A549 (cell line): ENCODE measurements around the gene SHF. TPM values are rescaled to one million over a fixed set of nuclear protein-coding genes. Genes with fewer than 3 reads are reported as not detected.

ENCODE experiments used
- ATAC-seq, 2 experiments: fragments of 200-7000 bp in 1 of 2; fragments of >200 bp in 1 of 2; cut with Nextera tagmentation in 1 of 2; cut with Tn5 transposase in 1 of 2; 3 replicates each; pipeline versions ENCODE4 v1.8.0 to v1.9.1; 2018 to 2020; ENCODE audit warnings: mild to moderate bottlenecking in 1 of 2, moderate library complexity in 1 of 2
- CTCF ChIA-PET: fragments of 300-600 bp; sonication (Branson Sonifier 250); formaldehyde crosslinking; extraction: SDS; loops from one replicate; lab custom pipeline; 2021; ENCODE audit warnings: antibody characterized with exemption, inconsistent platforms; lab: Yijun Ruan, JAX
- POLR2A ChIA-PET: fragments of 350-600 bp; formaldehyde crosslinking; extraction: SDS; loops from one replicate; lab custom pipeline; 2021; ENCODE audit warnings: antibody characterized with exemption, inconsistent platforms; lab: Yijun Ruan, JAX
- DNase-seq, 2 experiments: peaks; one replicate each; pipeline versions ENCODE4 v3.0.0 to v3.0.0-alpha.2; 2011 to 2016; ENCODE audit warnings: low read depth in 1 of 2, low spot score in 1 of 2
- FAIRE-seq: peaks from 2 replicates; lab custom pipeline; 2011; peaks lifted over from hg19 to GRCh38; lab: Jason Lieb, UNC
- H3K27ac ChIP-seq, 2 experiments: fragments of >200 bp; sonication (Bioruptor Twin); formaldehyde crosslinking; 3 replicates each; pipeline ENCODE4 v1.5.1; 2016 to 2017
- H3K4me1 ChIP-seq: fragments of >200 bp; sonication (Bioruptor Twin); formaldehyde crosslinking; 3 replicates; pipeline ENCODE4 v1.6.1; 2016
- H3K4me2 ChIP-seq: fragments of >200 bp; sonication (Bioruptor Twin); formaldehyde crosslinking; 3 replicates; pipeline ENCODE4 v1.6.1; 2016
- H3K4me3 ChIP-seq: fragments of >200 bp; sonication (Bioruptor Twin); formaldehyde crosslinking; 3 replicates; pipeline ENCODE4 v1.5.1; 2016
- H3K9me3 ChIP-seq: fragments of >200 bp; sonication (Bioruptor Twin); formaldehyde crosslinking; 3 replicates; pipeline ENCODE4 v1.6.1; 2016
- BCL3 ChIP-seq: fragments of >200 bp; sonication (Bioruptor Twin); formaldehyde crosslinking; IDR thresholded peaks from 3 replicates; pipeline ENCODE4 v1.6.1; 2016
- CBX2 ChIP-seq: fragments of 200-600 bp; sonication (generic); IDR thresholded peaks from 2 replicates; pipeline ENCODE4 v1.6.1; 2016; ENCODE audit warnings: low read depth, mild to moderate bottlenecking, borderline replicate concordance
- CEBPB ChIP-seq, 2 experiments: fragments of >200 bp in 1 of 2; sonication (Bioruptor Twin) in 1 of 2; formaldehyde crosslinking in 1 of 2; IDR thresholded peaks; 2 replicates each; pipeline ENCODE4 v1.6.1; 2012 to 2016
- E2F6 ChIP-seq: IDR thresholded peaks from 2 replicates; pipeline ENCODE4 v1.6.1; 2012; ENCODE audit warnings: low read depth, borderline replicate concordance
- FOSL2 ChIP-seq, 2 experiments: fragments of 450-650 bp in 1 of 2; fragments of >200 bp in 1 of 2; sonication (Bioruptor Twin) in 1 of 2; formaldehyde crosslinking; IDR thresholded peaks; 2 replicates each; pipeline versions ENCODE4 v1.5.0 to v1.6.1; 2016 to 2020; ENCODE audit warnings: mild to moderate bottlenecking in 1 of 2, moderate library complexity in 1 of 2
- HDAC2 ChIP-seq: fragments of 200-600 bp; sonication (generic); IDR thresholded peaks from 2 replicates; pipeline ENCODE4 v1.6.1; 2016
- HEYL ChIP-seq: fragments of 250-450 bp; sonication (Bioruptor Pico); IDR thresholded peaks from 2 replicates; pipeline ENCODE4 v1.8.0; 2021; ENCODE audit warnings: mild to moderate bottlenecking, moderate library complexity
- HMGXB4 ChIP-seq: fragments of 250-450 bp; sonication (Bioruptor Pico); IDR thresholded peaks from 2 replicates; pipeline ENCODE4 v1.5.0; 2021; ENCODE audit warnings: mild to moderate bottlenecking, moderate library complexity, borderline replicate concordance
- KDM1A ChIP-seq: fragments of 200-600 bp; sonication (generic); IDR thresholded peaks from 2 replicates; pipeline ENCODE4 v1.6.1; 2016; ENCODE audit warnings: low read depth, mild to moderate bottlenecking
- KDM5A ChIP-seq: fragments of 200-600 bp; sonication (generic); IDR thresholded peaks from 2 replicates; pipeline ENCODE4 v1.6.1; 2016; ENCODE audit warnings: antibody characterized with exemption, mild to moderate bottlenecking
- MAX ChIP-seq: IDR thresholded peaks from 2 replicates; pipeline ENCODE4 v1.6.1; 2012
- MYC ChIP-seq: IDR thresholded peaks from 2 replicates; pipeline ENCODE4 v1.6.1; 2012; ENCODE audit warnings: mild to moderate bottlenecking, inconsistent platforms, low read length, improper control_type of control experiment, borderline replicate concordance
- NR3C1 ChIP-seq: fragments of >200 bp; sonication (Bioruptor Twin); formaldehyde crosslinking; IDR thresholded peaks from 3 replicates; pipeline ENCODE4 v1.6.1; 2017
- PHF8 ChIP-seq: fragments of 200-600 bp; sonication (generic); IDR thresholded peaks from 2 replicates; pipeline ENCODE4 v1.6.1; 2016; ENCODE audit warnings: low read depth, mild to moderate bottlenecking, antibody characterized with exemption, moderate library complexity, borderline replicate concordance
- POLR2A ChIP-seq: IDR thresholded peaks from 2 replicates; pipeline ENCODE4 v1.6.1; 2012; ENCODE audit warnings: mild to moderate bottlenecking, low read length
- POLR2AphosphoS2 ChIP-seq: conservative IDR thresholded peaks from 2 replicates; pipeline ENCODE4 v1.6.1; 2012; ENCODE audit warnings: low read length, improper control_type of control experiment, inconsistent platforms
- SMC3 ChIP-seq: fragments of >200 bp; sonication (Bioruptor Twin); formaldehyde crosslinking; IDR thresholded peaks from 3 replicates; pipeline ENCODE4 v1.6.1; 2018; ENCODE audit warnings: inconsistent platforms
- TP53 ChIP-seq: fragments of 250-450 bp; sonication (Bioruptor Pico); IDR thresholded peaks from 2 replicates; pipeline ENCODE4 v1.5.0; 2021; ENCODE audit warnings: mild to moderate bottlenecking, moderate library complexity
- USF2 ChIP-seq: fragments of 450-650 bp; IDR thresholded peaks from 2 replicates; pipeline ENCODE4 v1.6.1; 2014; ENCODE audit warnings: antibody characterized with exemption
- ZC3H11A ChIP-seq: fragments of 450-650 bp; IDR thresholded peaks from 2 replicates; pipeline ENCODE4 v1.6.1; 2014; ENCODE audit warnings: antibody characterized with exemption, mild to moderate bottlenecking
- ZNF302 ChIP-seq: fragments of 250-450 bp; sonication (Bioruptor Pico); IDR thresholded peaks from 2 replicates; pipeline ENCODE4 v1.9.0; 2021; ENCODE audit warnings: inconsistent platforms, mild to moderate bottlenecking, moderate library complexity
- ZSCAN20 ChIP-seq: fragments of 250-450 bp; sonication (Bioruptor Pico); IDR thresholded peaks from 2 replicates; pipeline ENCODE4 v1.8.0; 2022; ENCODE audit warnings: mild to moderate bottlenecking, moderate library complexity
- WGBS: methylation state at CpG from one replicate; pipeline ENCODE4 v1.1.6; 2017; ENCODE audit errors: missing lambda C conversion rate; 5-methylcytosine and 5-hydroxymethylcytosine counted together
- polyA plus RNA-seq, 4 experiments: library from polyadenylated mRNA; depleted of rRNA in 3 of 4; stranded (reverse); fragments of >200 nt; fragmentation: RNase III in 1 of 4; extraction: RNeasy Plus Mini Kit Qiagen cat#74134 plus additional on column Dnase treatment in 1 of 4; gene quantifications; 2 replicates in 3 of 4; 3 replicates in 1 of 4; pipeline ENCODE4 v1.2.3, GENCODE V29; 2011 to 2017

SHF gene
- polyA plus RNA-seq, 2 of the 4 experiments (the other 2 are of a cell fraction) = 0.36 to 0.85 TPM

GRCh38 chr15:45121706-45122417 lies 65.9 kb downstream of the SHF start:
- no peak for TF ChIP-seq PHF8
- TF ChIP-seq POLR2A = no peak
- no peak for TF ChIP-seq CBX2
- TF ChIP-seq KDM5A = no peak
- TF ChIP-seq ZSCAN20 (CRISPR knock-in tag) = no peak
- TF ChIP-seq NR3C1 = no peak
- TF ChIP-seq FOSL2 (IDR thresholded peaks at IDR 0.05) = no peak
- TF ChIP-seq FOSL2 (CRISPR knock-in tag; IDR thresholded peaks at IDR 0.05) = 0 out of 2 replicates have a peak, but pooled peaks have one; percentile 11
- TF ChIP-seq, all 56 proteins: peak for 1
- ATAC-seq = peak; percentile 55 to 69; a peak in 4 of 6 replicates
- CTCF ChIA-PET = interaction anchor here (1.2 to 1.9 kb wide), 3 partner anchors 9 to 41 kb away, joined by 3 to 9 read pairs (median 4); no protein-coding TSS in a partner anchor

GRCh38 chr15:45121020-45121419 lies 66.7 kb downstream of the SHF start:
- no peak for FAIRE-seq
- 96% methylated on average over 3 of the region's 3 CpGs for WGBS
- TF ChIP-seq USF2 = no peak
- no peak for TF ChIP-seq POLR2AphosphoS2
- no peak for TF ChIP-seq BCL3
- TF ChIP-seq POLR2A = no peak
- no peak for TF ChIP-seq E2F6
- TF ChIP-seq MYC = no peak
- no peak for TF ChIP-seq HMGXB4 (CRISPR knock-in tag)
- no peak for TF ChIP-seq SMC3
- TF ChIP-seq CEBPB (IDR thresholded peaks at IDR 0.05) = no peak
- no peak for TF ChIP-seq HDAC2
- TF ChIP-seq NR3C1 = no peak
- TF ChIP-seq ZC3H11A = no peak
- no peak for TF ChIP-seq MAX
- no peak for TF ChIP-seq KDM1A
- no peak for TF ChIP-seq ZNF302 (CRISPR knock-in tag)
- TF ChIP-seq PHF8 = no peak
- TF ChIP-seq HEYL = no peak
- TF ChIP-seq TP53 = no peak
- ChIA-PET CTCF (interaction anchor here (0.5 to 1.3 kb wide), 4 partner anchors 11 to 619 kb away, joined by 3 read pairs; no protein-coding TSS in a partner anchor), POLR2A (no interaction called here)
- Histone ChIP-seq H3K4me3 (no peak overlapping the region), H3K4me2 (no peak overlapping the region), H3K9me3 (no peaks in the 10 kb centered on the region), H3K4me1 (peaks cover 13% of the 10 kb centered on the region), H3K27ac (peak overlapping the region in 1 of 2 experiments; percentile 74; a peak in 1 of 6 replicates)
- no peak for ATAC-seq
- no peak for DNase-seq

More at GRCh38 chr15:45121706-45122417, 65.9 kb downstream of the SHF start:
- no peaks in the 10 kb centered on the region for H3K9me3 ChIP-seq
- H3K4me3 ChIP-seq = no peak overlapping the region
- H3K27ac ChIP-seq = peak overlapping the region; percentile 56 to 74; a peak in 3 of 6 replicates
- H3K4me1 ChIP-seq = peaks cover 13% of the 10 kb centered on the region
- WGBS = 29% methylated on average over 8 of the region's 9 CpGs
- peak overlapping the region; percentile 60 for H3K4me2 ChIP-seq
- DNase-seq = peak; percentile 26 to 60
- POLR2A ChIA-PET = interaction anchor here (0.7 kb wide), 1 partner anchor 150 kb away, joined by 3 read pairs; no protein-coding TSS in a partner anchor
- FAIRE-seq = no peak
